GM20431 (cell line): ENCODE results near the gene APEX1.
"Not testable (repeated sequence)": the region's sequence is repeated elsewhere in the genome, so short reads cannot be mapped to it uniquely, and the experiment has no call there.

ENCODE experiments used
- in situ Hi-C: fragments of 300-500 bp; cut with MseI, MboI; formaldehyde crosslinking; loops from one replicate; pipeline ENCODE4 v1.15.0; 2020; ENCODE audit warnings: low sequenced_read_pairs; ENCODE audit not compliant: unreplicated experiment

The APEX1 gene

GRCh38 chr14:20434701-20435581 lies 20.1 kb upstream of the APEX1 start:
- in situ Hi-C loops: no loop called here

- in situ Hi-C loops: no loop called here
These were observed 19.3 kb upstream of the APEX1 start, which contains the start of gene KLHL33 for GRCh38 chr14:20435582-20436362. KLHL33 (minus strand) TSS chr14:20436166; CDS start chr14:20435811, 355 bp downstream.

DNA sequence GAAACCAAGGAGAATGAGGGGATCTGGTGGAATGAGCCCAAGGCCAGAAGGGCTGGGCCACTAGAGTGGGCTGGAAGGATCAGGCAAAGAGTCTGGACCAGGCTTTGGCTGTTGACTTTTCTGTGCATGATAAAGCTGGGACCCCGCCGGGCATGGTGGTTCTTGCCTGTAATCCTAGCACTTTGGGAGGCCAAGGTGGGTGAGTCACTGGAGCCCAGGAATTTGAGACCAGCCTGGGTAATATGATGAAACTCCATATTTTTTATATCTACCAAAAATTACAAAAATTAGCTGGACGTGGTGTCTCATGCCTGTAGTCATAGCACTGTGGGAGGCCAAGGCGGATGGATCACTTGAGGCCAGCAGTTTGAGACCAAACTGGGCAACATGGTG lies 18.7 kb upstream of the APEX1 start:
- in situ Hi-C loops: no loop called here

DNA sequence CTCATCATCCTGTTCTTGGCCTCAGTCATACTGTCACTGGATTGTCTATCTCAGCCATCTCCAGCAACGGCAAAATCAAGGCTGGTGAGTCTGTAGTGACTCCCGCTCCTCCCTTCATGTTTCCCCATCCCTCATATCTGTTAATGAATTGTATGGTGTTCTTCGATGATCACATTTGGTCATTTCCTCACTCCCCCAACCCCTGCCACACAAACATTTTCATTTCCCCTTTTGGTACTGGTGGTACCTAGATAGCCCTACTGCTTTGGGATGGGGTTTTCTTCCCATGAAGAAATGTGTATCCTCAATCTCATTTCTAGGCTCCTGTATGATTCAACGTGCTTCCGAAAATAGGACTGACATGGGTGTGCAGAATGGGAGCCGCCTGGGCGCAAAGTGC lies 16.4 kb upstream of the APEX1 start:
- in situ Hi-C loops: no loop called here

DNA sequence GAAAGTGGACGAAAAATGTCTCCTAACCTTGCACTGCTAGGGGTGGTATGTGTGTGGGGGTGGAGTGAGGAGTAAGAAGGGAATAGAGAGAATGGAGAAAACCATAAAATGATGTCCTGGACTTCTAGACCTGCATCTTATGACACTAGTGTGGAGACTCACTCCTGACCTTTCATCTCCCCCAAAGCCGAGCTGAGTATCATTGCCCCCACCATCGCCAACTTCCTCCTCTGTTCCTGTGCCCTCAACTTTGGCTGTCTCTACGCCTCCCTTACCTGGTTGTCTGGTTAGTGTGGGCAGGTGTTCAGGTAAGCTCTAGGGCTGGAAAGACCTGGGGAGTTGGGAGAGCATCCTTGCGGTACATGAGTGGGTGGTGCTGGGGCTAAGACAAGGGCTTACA lies 14.6 kb upstream of the APEX1 start:
- in situ Hi-C loops: no loop called here

- in situ Hi-C loops: no loop called here
These were observed 14.1 kb upstream of the APEX1 start for GRCh38 chr14:20440882-20441281.

GRCh38 chr14:20441461-20441860 lies 13.6 kb upstream of the APEX1 start:
- in situ Hi-C loops: no loop called here

DNA sequence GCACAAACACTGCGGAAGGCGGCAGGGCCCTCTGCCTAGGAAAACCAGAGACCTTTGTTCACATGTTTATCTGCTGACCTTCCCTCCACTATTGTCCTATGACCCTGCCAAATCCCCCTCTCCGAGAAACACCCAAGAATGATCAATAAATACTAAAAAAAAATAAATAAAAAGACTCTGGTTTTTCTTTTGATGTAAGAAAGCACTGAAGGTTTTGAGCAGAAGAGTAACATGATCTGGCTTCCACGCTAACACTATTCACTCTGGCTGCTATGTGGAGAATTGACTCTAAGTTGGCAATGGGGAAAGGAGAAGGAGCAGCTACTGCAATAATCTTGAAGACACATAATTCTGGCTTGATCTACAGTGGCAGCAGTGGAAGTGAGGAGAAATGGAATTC lies 11.4 kb upstream of the APEX1 start:
- in situ Hi-C loops: not testable (repeated sequence)

DNA sequence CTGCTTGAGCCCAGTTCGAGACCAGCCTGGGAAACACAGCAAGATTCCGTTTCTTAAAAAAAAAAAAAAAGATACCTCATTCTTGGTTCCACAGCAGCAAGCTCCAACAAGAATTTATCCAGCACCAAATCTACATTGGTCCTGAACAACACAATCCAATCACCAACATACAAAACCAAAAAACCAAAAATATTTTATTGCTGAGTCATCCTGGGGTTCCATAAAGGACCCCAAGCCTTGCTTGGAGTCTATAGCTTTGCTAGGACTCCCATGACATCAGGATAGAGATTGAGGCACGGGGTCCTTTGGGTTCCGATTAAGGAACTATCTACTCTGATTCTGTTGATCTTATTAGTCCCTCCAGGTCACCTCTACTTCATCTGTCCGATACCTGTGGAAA lies 8.1 kb upstream of the APEX1 start:
- in situ Hi-C loops: no loop called here

DNA sequence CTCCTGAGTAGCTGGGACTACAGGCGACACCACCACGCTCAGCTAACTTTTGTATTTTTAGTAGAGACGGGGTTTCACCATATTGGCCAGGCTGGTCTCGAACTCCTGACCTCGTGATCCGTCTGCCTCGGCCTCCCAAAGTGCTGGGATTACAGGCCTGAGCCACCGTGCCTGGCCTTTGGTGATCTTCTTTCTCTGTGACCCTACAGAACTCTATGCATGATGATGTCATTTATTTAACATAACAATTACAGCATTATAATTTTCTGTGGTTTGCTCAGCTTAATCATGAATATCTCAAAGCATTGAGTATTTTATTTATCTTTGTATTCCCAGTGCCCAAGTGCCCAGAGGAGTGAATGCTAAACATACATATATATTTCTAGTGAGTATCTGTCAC lies 2.2 kb upstream of the APEX1 start:
- in situ Hi-C loops: not testable (repeated sequence)

DNA sequence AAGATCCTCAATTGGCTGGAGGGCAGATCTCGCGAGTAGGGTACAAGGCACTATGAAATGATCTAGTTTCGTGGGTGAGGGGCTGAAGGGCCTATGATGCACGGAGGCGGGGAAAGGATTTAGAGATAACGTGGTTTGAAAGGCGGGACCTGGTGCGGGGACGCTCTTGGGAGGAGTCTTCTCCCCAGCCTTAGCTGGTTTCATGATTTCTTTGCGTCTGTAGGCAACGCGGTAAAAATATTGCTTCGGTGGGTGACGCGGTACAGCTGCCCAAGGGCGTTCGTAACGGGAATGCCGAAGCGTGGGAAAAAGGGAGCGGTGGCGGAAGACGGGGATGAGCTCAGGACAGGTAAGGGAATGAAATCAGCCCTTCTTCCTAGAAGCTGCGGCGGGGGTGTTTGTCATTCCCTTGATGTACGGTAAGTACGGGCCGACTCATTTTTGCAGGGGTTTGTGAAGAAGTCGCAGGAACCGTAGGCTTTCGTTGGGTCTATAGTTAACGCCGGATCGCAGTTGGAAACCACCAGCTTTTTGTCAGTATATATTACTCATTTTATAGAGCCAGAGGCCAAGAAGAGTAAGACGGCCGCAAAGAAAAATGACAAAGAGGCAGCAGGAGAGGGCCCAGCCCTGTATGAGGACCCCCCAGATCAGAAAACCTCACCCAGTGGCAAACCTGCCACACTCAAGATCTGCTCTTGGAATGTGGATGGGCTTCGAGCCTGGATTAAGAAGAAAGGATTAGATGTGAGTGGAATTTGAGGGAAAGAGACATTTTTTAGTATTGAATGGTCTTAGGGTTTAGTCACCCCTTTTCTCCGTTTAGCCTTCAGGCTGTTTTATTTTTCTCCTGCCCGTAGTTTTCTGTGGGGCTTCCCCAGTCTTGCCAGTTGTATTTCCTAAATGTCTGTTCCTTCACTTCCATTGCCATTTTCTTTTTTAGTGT lies 602 bp downstream of the APEX1 start:
- in situ Hi-C loops: no loop called here

DNA sequence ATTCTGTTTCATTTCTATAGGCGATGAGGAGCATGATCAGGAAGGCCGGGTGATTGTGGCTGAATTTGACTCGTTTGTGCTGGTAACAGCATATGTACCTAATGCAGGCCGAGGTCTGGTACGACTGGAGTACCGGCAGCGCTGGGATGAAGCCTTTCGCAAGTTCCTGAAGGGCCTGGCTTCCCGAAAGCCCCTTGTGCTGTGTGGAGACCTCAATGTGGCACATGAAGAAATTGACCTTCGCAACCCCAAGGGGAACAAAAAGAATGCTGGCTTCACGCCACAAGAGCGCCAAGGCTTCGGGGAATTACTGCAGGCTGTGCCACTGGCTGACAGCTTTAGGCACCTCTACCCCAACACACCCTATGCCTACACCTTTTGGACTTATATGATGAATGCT lies 1.9 kb downstream of the APEX1 start:
- in situ Hi-C loops: no loop called here

- in situ Hi-C loops: no loop called here
These were observed 3.2 kb downstream of the APEX1 start for GRCh38 chr14:20458031-20458789.

DNA sequence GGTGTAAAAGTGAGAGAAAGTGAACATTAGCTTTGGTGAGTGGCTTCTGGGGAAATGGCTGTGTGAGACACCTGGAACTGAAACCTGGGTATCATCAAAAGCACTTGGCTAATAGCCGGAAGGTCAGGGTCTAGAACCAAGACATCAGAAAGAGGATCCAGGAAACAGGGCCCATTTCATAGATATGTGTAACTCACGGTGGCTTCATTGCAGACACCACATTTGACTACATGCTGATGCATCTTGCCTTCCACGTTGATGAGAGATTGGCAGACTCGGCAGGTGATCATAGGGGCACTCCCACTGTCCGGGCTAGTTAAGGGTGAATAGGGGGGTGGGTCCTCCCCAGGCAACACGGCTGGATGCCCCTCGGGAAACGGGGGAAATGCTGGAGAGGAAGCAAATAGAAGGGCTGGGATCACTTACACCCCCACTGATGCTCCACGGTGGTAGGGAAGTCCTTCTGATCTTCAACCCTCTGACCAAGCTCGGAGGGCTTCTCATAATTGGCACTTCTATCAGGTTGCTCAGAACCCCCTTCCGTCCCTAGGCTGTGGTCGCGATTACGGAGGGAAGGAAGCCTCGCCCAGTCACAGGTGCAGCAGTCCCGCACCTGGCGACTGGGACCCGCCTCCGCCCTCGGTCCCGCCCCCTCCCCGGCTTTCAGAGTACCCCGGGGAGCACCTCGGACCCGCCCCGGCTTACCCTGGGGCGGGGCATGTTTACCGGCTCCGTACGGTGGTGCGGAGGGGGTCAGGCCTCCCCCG lies 5.6 kb downstream of the APEX1 start:
- in situ Hi-C loops: no loop called here

- in situ Hi-C loops: no loop called here
These were observed 6.5 kb downstream of the APEX1 start, which contains the start of gene PIP4P1 for GRCh38 chr14:20461225-20462141. PIP4P1 (minus strand) TSS chr14:20461434; CDS start chr14:20461325, 109 bp downstream.

DNA sequence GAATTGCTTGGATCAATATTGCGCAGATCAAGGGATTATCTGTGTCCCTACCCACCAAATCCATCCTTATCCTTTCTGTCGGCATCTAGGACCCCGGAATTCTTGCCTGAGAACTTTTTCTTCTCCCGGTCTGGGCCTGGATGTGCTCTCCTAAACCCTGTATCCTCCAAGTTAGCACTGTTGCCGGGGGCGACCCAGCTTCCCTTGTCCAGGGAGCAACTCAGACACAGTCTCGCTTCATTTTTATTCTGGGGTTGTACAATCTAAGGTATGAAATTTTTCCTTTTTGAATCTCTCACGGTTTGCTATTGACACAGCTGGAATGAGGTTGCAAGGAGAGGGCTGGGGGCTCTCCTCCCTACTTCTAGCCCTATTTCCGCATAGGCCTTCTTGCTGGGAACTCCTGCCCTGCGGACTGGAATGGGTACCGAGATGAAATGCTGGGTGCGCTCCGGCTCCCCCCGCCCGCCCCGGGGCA lies 13.8 kb downstream of the APEX1 start:
- in situ Hi-C loops: no loop called here

- in situ Hi-C loops: no loop called here
These were observed 14.3 kb downstream of the APEX1 start, which contains the start of gene PNP for GRCh38 chr14:20469242-20469889. PNP (plus strand) TSS chr14:20469406; CDS start chr14:20469525, 119 bp downstream.
